ENCODE data around the gene PRR19.

PRR19 gene

DNA sequence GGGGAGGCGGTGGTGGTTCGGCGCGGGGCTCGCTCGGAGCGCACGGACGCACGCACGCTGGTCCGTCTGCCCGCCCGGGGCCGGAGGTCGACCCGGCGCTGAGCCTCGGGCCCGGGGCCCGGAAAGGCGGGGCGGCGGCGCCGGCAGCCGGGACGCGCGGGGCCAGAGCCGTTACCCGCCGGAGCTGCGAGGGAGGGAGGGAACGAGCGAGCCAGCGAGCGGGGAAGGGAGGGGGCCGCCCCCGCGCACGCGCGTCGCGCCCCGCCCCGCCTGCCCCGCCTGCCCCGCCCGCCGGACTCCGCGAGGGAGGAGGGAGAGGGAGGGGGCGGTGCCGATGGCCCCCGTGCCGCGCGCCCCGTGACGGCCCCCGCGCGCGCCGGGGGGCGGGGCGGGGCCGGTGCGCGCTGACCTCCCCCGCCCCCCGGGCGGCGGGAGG is 17.8 kb upstream of the PRR19 start:
- peak; percentile 72 to 80 for DNase-seq

DNA sequence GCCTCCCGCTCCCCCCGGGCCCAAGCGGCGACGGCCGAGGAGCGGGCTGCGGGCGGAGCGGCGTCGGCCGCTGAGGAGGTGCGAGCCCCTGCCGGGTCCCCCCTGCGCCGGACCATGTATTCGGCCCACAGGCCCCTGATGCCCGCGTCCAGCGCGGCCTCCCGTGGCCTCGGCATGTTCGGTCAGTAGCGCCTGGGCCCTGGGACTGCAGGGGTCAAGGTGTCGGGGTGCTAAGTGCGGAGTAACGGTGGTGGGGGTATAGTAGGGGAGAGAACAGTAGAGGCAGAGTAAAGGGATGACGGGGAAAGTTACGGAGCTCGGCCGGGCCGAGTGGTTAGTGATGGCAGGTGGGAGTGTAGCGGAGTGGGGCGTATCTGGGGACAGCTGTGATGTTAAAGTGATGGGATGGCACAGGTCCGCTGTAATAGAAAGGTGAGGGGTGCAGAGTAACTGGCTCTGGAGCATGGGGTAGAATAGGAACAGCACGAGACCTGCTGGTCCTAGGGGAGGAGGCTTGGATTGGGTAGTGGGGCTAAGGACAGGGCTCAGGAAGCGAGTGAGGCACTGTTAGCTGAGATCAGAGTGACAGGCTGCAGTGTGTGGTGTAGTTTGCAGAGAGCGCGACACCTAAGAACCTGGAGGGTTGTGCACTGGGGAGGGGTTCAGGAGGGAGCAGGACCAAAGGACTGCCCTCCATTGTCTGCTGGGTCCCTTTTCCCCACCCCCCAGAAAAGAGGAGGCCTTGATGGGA is 17.2 kb upstream of the PRR19 start:
- DNase-seq = no peak

DNA sequence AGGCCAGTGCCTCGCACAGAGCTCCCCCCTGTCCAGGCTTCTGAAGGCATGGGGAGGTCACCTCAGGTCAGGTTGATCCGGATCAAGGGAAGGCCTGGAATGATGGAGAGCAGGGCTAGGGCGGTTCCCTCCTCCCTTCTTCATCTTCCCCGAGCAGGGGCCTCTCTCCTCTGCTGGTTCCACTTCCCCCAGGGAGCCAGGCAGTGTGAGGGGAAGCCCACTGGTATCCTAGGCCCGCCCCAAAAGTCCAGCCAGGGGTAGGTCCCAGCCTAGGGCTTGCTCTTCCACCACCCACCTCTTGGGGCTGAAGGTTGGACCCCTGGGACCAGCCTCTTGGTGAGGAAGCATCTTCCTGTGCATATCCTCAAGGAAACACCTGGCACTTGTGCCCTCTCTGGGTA is 16.4 kb upstream of the PRR19 start:
- DNase-seq = no peak

DNA sequence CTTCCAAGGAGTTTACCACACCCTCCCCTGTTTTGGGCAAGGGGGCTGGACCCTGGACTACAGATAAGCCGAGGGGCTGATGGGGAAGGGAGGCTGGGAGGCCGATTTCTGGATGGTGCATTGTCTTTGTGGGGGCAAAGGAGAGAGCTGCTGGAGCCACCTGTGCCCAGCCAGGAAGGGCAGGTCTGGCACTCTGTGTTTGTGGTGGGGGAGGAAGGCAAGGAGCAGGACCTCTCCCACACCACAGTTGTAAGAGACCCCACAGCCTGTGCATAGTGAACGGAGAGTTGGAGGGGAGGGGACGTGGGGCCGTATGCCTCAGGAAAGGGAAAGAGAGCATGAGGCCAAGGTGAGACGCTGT is 16.0 kb upstream of the PRR19 start:
- no peak for DNase-seq

DNA sequence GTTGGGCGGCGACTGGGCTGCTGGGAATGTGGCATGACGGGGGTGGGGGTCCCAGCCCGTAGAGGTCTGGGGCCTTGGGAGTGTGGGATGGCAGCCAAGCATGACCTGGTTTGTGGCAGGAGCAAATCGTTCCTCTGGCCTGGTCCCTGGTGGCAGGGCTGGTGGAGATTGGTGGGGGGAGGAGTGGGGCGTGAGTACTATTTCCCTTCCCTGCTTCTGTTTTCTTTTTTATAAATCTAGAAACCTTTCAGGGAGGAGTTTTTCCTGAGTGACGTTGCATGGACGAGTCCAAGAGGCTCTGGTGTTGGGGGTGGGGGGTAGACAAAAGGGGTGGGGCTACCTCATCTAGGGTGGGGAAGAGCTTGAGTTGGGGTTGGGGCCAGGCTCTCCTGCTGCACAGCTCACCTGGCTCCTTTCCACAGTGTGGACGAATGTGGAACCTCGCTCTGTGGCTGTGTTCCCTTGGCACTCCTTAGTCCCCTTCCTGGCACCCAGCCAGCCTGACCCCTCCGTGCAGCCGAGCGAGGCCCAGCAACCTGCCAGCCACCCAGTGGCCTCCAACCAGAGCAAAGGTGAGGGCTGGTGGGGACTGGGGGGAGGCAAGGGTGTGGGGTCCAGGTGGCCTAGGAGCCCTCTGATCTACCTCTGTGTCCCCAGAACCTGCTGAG is 15.4 kb upstream of the PRR19 start:
- no peak for DNase-seq

DNA sequence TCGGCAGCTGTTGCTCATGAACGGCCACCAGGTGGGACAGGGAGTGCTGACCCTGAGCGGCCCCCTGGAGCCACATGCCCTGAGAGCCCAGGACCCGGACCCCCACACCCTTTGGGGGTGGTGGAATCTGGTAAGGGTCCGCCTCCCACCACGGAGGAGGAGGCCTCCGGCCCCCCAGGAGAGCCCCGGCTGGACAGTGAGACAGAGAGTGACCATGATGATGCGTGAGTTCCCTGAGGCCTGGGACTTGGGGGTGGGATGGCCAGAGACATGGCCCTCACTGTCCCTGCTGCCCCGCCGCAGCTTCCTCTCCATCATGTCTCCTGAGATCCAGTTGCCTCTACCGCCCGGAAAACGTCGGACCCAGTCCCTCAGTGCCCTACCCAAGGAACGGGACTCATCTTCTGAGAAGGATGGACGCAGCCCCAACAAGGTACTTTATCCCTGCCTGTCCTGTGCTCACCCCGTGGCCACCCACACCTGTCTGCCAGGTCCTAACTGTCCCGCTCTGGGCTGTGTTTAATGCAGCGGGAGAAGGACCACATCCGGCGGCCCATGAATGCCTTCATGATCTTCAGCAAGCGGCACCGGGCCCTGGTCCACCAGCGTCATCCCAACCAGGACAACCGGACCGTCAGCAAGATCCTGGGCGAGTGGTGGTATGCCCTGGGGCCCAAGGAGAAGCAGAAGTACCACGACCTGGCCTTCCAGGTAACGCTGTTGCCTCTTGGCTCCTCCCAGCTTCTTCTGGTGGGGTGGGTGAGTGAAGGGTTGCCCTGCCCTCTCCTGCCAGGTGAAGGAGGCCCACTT is 14.7 kb upstream of the PRR19 start:
- no peak for DNase-seq

DNA sequence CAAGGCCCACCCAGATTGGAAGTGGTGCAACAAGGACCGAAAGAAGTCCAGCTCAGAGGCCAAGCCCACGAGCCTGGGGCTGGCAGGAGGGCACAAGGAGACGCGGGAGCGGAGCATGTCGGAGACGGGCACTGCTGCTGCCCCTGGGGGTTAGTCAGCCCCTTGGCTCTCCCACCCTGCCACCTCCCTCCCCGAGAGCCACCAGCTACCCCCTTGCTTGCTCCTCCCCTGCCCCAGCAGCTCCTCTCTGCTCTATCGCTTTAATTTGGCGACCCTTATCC is 14.2 kb upstream of the PRR19 start:
- DNase-seq = no peak

DNA sequence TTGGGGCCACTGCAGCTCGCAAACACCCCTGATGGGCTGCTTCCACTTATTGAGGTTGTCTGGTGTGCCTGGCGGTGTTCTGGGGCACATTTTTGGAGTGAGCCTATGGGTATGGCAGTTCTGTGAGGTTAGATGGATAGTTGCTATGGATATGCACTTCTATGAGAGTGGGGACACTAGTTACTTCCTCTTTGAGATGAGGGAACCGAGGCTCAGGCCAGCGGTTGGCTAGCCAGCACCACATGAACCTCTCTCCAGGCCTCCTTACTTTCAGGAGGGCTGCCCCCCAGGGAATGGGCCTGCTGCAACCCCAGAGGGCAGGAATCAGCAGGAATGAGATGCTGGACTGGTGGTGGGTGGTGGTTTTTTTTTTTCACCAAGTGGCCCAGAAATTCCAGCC is 13.5 kb upstream of the PRR19 start:
- DNase-seq = no peak

DNA sequence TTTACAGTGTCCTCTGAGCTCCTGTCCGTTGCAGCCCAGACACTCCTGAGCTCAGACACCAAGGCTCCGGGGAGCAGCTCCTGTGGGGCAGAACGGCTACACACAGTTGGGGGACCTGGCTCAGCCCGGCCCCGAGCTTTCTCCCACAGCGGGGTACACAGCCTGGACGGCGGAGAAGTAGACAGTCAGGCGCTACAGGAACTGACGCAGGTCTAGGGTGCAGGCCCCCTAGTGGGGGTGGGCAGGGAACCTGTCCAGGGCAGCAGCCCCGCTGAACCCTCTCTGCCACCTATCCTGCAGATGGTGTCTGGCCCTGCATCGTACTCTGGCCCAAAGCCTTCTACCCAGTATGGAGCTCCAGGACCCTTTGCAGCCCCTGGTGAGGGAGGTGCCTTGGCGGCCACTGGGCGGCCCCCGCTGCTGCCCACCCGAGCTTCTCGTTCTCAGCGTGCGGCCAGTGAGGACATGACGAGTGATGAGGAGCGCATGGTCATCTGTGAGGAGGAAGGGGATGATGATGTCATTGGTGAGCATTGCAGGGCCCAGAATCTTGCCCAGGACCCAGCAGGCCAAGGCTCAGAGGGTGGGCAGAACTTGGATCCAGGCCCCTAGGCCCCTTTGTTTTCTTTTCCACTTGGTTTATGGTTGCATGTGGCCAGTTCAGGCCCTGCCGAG is 12.9 kb upstream of the PRR19 start:
- no peak for DNase-seq

DNA sequence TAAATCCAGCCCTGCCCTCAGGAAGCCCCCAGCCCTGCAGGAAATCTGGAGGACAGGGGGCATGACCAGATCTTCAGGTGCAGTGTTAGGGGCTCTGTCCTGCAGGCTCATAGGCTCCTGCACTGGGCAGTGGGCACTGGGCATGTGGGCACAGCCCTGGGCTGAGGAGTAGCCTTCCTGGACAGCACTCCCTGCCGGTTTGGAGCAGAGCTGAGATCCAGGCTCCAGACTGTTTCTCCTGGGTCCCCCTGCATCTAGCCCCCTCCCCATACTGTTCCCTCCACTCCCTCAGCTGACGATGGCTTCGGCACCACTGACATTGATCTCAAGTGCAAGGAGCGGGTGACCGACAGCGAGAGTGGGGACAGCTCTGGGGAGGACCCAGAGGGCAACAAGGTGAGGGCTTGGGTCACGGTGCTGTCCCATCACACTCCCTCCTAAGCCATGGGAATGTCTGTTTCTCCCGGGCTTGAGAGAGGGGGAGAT is 12.3 kb upstream of the PRR19 start:
- DNase-seq = no peak

DNA sequence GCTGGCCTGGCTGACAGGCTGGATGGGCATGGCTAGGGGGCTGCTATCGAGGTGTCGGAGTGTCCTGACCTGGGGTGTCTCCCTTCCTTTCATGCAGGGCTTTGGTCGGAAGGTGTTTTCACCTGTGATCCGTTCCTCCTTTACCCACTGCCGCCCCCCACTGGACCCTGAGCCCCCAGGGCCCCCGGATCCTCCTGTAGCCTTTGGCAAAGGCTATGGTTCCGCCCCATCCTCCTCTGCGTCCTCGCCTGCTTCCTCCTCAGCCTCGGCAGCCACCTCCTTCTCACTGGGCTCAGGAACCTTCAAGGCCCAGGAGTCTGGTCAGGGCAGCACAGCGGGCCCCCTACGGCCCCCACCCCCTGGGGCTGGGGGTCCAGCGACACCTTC is 11.8 kb upstream of the PRR19 start:
- DNase-seq = no peak

DNA sequence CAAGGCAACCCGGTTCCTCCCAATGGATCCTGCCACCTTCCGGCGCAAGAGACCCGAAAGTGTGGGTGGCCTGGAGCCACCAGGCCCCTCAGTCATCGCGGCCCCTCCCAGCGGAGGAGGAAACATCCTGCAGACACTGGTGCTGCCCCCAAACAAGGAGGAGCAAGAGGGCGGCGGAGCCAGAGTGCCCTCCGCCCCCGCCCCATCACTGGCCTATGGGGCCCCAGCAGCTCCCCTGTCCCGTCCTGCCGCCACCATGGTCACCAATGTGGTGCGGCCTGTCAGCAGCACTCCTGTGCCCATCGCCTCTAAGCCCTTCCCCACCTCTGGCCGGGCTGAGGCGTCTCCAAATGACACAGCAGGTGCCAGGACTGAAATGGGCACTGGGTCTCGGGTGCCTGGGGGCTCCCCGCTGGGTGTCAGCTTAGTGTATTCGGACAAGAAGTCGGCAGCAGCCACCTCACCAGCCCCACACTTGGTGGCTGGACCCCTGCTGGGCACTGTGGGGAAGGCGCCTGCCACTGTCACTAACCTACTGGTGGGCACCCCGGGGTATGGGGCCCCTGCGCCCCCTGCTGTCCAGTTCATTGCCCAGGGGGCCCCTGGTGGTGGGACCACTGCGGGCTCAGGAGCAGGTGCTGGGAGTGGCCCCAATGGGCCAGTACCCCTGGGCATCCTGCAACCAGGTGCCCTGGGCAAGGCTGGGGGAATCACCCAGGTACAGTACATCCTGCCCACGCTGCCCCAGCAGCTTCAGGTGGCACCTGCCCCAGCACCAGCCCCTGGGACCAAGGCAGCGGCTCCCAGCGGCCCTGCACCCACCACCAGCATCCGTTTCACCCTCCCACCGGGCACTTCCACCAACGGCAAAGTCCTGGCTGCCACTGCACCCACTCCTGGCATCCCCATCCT is 11.2 kb upstream of the PRR19 start:
- DNase-seq = no peak

DNA sequence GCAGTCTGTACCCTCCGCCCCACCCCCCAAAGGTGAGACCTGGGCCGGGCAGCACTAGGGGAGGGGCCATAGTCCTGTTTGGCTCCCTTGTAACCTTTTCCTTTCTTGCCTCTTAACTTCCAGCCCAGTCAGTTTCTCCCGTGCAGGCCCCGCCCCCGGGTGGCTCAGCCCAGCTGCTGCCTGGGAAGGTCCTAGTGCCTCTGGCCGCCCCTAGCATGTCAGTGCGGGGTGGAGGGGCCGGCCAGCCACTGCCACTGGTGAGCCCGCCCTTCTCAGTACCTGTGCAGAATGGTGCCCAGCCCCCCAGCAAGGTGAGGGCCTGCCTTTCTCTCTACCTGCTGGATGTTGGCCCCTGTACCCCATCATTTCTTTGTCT is 10.5 kb upstream of the PRR19 start:
- DNase-seq = no peak

DNA sequence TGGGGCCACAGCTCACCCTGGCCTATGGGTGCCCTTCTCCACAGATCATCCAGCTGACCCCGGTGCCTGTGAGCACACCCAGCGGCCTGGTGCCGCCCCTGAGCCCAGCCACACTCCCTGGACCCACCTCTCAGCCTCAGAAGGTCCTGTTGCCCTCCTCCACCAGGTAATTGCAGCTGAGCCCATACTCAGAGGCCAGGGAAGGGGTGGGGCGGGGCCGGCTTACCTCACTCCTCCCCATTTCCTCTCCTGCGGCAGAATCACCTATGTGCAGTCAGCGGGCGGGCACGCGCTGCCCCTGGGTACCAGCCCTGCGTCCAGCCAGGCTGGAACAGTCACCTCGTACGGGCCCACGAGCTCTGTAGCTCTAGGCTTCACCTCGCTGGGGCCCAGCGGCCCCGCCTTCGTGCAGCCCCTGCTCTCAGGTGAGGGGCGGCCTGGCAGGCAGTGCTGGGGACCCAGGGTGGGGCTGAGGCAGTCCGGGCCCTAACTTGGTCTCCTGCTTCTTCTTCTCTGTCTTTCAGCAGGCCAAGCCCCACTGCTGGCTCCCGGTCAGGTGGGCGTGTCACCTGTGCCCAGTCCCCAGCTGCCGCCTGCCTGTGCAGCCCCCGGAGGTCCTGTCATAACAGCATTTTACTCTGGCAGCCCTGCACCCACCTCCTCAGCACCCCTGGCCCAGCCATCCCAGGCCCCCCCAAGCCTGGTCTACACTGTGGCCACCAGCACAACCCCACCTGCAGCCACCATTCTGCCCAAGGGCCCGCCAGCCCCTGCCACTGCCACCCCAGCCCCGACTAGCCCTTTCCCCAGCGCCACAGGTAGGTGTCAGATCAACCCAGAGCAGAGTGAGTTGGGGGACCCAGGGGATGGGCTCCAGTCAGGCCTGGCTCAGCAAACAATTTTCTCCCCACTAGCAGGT is 9.6 kb upstream of the PRR19 start:
- no peak for DNase-seq

DNA sequence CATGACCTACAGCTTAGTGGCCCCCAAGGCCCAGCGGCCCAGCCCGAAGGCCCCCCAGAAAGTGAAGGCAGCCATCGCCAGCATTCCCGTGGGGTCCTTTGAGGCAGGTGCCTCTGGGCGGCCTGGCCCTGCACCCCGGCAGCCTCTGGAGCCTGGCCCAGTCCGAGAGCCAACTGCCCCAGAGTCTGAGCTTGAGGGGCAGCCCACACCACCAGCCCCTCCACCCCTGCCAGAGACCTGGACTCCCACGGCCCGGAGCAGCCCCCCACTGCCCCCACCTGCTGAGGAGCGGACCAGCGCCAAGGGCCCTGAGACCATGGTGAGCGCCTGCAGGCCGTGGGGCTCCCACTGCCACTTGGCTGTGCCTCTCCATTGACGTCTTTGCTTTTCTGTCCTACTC is 9.0 kb upstream of the PRR19 start:
- no peak for DNase-seq

DNA sequence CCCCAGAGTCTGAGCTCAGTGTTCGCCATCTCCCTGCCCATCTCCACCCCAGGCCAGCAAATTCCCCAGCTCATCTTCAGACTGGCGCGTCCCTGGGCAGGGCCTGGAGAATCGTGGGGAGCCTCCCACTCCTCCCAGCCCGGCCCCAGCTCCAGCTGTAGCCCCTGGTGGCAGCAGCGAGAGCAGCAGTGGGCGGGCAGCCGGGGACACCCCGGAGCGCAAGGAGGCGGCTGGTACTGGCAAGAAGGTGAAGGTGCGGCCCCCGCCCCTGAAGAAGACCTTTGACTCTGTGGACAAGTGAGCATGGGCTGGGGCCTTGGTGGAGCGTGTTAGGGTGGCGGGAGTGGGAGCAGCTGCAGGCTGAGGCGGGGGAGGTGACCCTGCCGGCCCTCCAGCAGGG is 8.4 kb upstream of the PRR19 start:
- no peak for DNase-seq

DNA sequence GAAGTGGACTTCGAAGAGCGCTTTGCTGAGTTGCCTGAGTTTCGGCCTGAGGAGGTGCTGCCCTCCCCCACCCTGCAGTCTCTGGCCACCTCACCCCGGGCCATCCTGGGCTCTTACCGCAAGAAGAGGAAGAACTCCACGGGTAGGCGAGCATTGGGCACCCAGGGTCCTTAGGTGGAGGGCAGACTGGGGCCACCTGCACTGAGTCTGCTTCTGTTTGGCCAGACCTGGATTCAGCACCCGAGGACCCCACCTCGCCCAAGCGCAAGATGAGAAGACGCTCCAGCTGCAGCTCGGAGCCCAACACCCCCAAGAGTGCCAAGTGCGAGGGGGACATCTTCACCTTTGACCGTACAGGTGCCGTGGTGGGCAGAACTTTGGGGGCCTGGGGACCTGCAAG is 8.0 kb upstream of the PRR19 start:
- DNase-seq = no peak

DNA sequence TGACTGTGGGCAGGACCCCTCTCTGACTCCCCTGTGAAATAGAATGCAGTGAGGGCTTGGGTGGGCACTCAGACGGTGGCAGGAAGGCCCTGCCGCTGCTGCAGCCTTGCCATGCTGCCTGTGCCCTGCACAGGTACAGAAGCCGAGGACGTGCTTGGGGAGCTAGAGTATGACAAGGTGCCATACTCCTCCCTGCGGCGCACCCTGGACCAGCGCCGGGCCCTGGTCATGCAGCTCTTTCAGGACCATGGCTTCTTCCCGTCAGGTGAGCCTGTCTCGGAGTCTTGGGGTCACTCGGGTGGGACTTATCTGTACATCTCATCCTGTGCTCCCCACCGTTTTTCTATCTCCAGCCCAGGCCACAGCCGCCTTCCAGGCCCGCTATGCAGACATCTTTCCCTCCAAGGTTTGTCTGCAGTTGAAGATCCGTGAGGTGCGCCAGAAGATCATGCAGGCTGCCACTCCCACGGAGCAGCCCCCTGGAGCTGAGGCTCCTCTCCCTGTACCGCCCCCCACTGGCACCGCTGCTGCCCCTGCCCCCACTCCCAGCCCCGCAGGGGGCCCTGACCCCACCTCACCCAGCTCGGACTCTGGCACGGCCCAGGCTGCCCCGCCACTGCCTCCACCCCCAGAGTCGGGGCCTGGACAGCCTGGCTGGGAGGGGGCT is 7.3 kb upstream of the PRR19 start:
- no peak for DNase-seq

DNA sequence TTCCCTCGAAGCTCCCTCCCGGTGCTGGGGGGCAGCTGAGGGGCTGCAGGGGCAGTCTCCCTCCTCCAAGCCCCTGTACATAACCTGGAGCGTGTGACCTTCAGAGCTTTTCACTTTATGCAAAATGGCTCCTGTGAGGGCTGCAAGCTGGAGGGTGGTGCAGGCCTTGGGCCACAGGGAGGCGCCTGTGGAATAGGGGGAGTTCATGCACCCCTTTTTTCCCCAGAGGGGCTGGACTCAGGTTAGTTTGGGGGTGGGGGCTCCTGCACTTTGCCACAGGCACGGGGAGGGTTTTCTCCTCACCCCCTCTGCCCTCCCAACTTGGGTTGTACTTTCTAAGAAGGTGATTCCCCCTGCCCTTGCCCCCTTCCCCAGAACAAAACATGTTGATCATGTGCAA is 6.6 kb upstream of the PRR19 start:
- DNase-seq = no peak

DNA sequence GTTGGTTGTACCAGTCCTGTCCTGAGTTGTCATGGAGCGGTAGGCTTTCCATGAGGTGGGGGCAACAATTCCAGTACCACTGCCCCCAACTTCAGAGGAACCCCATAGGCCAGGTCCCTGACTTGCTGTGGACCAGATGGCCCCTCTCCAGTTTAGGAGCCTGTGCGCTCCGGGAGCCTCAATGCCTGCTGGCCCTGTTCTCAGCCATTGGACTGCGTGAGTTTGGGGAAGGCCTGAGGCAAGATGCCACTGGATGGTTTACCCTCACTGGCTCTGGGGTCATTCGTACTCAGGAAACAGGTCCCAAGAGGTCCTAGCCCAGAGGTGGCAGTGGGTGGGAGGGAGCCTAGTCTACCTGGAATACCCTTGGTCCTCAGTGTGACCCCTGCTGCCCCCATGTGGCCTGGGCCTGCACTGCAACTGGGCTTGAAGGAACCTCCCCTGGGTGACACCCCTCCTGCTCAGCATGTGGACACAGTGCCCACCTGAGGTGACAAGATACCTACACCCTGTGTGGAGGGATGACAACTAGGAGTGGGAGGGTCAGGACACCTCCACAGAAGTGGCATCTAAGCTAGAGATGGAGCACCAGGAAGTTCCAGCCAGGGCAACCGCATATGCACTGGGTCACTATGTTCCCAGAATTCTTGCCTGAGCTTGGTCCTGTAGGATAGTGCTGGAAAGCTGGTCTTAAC is 6.0 kb upstream of the PRR19 start:
- peak; percentile 69 to 73 for DNase-seq
